ENCODE measurements around the gene CDKN1A.
"Not testable (repeated sequence)": the region's sequence is repeated elsewhere in the genome, so short reads cannot be mapped to it uniquely, and the experiment has no call there.

Gene CDKN1A

GRCh38 chr6:36722879-36723278 lies 44.4 kb downstream of the CDKN1A start:
- DNase-seq, result no peak

GRCh38 chr6:36723992-36724391 lies 45.5 kb downstream of the CDKN1A start:
- not testable (repeated sequence) for DNase-seq

DNA sequence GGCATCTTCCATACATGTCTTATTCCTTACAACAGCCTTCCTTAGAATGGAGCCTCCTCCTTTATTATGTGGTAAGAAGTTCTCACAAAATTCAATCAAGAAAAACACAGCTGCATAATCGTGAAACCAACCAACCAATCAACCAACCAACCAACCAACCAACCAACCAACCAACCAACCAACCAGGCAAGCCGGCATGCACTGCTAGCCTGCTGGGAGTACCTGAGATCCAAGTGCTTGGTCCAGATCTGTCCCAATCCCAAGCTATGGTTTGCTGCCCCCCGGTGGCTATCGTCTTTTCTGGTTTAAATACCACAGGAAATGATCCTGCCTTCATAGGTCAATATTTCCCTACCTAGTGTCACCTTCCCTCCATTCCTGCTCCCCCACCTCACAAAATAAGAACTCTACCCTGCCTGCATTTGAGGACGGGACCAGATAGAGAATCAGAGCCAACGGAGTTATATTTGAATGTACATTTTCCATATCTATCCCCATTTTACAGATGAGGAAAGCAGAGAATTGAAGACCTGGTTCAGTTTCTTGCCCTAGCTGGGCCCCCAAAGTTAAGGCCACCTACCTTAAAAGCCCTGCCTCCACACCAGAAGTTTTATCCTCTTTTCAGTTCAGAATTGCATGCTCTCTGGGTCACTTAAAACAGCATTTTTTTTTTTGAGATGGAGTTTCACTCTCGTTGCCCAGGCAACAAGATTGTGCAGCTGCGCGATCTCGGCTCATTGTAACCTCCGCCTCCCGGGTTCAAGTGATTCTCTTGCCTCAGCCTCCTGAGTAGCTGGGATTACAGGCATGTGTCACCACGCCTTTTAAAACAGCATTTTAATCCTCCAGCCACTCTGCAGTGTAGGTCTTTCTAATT lies 46.2 kb downstream of the CDKN1A start:
- DNase-seq, result no peak

GRCh38 chr6:36725581-36725980 lies 47.1 kb downstream of the CDKN1A start:
- DNase-seq, result no peak

DNA sequence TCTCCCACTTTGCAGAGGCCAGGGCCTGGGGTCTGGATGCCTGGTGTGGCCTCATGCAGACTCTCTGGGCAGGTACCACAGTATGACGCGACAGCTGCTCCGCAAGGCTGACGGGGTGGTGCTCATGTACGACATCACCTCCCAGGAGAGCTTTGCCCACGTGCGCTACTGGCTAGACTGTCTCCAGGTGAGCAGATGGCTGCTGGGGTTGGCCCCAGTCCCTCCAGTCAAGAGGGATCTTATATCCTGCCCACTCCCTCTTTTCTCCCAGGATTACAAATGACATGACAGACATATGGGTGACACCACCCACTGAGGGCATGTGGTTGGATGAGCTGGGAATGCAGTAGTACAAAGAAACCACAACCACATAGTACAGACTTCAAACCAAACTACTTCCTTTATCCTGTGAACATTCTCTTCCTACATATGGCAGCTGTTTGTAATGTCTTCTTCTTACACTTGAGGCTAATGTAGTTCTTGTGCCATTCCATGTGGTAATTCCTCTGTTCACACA lies 49.0 kb downstream of the CDKN1A start:
- DNase-seq, result no peak

- no peak for DNase-seq
These were observed 50.0 kb downstream of the CDKN1A start for GRCh38 chr6:36728289-36729160.

- no peak for DNase-seq
These were observed 50.6 kb downstream of the CDKN1A start for GRCh38 chr6:36729161-36729524.

GRCh38 chr6:36730424-36731380 lies 52.2 kb downstream of the CDKN1A start:
- no peak for DNase-seq

- no peak for DNase-seq
These were observed 53.3 kb downstream of the CDKN1A start for GRCh38 chr6:36731622-36732310.

GRCh38 chr6:36733300-36733699 lies 54.8 kb downstream of the CDKN1A start:
- no peak for DNase-seq

- no peak for DNase-seq
These were observed 56.1 kb downstream of the CDKN1A start for GRCh38 chr6:36734486-36735060.

- DNase-seq, result no peak
These were observed 56.9 kb downstream of the CDKN1A start for GRCh38 chr6:36735110-36736071.

All from activated naive CD4-positive, alpha-beta T cell (primary cell).